Esophagus muscularis mucosa (tissue), 4 donors: Measurements from ENCODE around the gene ZNF324B. TPM values are rescaled to one million over a fixed set of nuclear protein-coding genes. Genes with fewer than 3 reads are reported as not detected.
"Not testable (repeated sequence)": the region's sequence is repeated elsewhere in the genome, so short reads cannot be mapped to it uniquely, and the experiment has no call there.

Experiments used
- DNase-seq: peaks from one replicate; pipeline ENCODE4 v3.0.0-alpha.2; 2017; ENCODE audit errors: extremely low spot score
- H3K27ac ChIP-seq, 4 donors: fragments of 200-600 bp; sonication (generic); replicated peaks in 1 of 4; 1 replicate in 3 of 4; 2 replicates in 1 of 4; pipeline ENCODE4 v1.5.1; 2016 to 2019; ENCODE audit warnings: mild to moderate bottlenecking in 1 of 4
- H3K27me3 ChIP-seq, 4 donors: fragments of 200-600 bp; sonication (generic); one replicate each; pipeline versions ENCODE4 v1.5.1 to v1.6.0; 2016 to 2019
- H3K36me3 ChIP-seq, 4 donors: fragments of 200-600 bp; sonication (generic); one replicate each; pipeline ENCODE4 v1.5.1; 2016 to 2019
- H3K4me1 ChIP-seq, 4 donors: fragments of 200-600 bp; sonication (generic); one replicate each; pipeline ENCODE4 v1.5.1; 2016 to 2019
- H3K4me3 ChIP-seq, 4 donors: fragments of 200-600 bp; sonication (generic); 1 replicate in 2 of 4; 2 replicates in 2 of 4; pipeline ENCODE4 v1.5.1; 2016 to 2019; ENCODE audit warnings: mild to moderate bottlenecking in 4 of 4, moderate library complexity in 1 of 4
- H3K9me3 ChIP-seq, 4 donors: fragments of 200-600 bp; sonication (generic); 1 replicate in 3 of 4; 2 replicates in 1 of 4; pipeline ENCODE4 v1.5.1; 2016 to 2019
- EP300 ChIP-seq: sonication (generic); formaldehyde crosslinking; IDR thresholded peaks from one replicate; pipeline ENCODE4 v1.6.1; 2017; ENCODE audit warnings: antibody characterized with exemption
- POLR2A ChIP-seq: fragments of 450-650 bp; IDR thresholded peaks from one replicate; pipeline ENCODE4 v1.6.1; 2017; ENCODE audit warnings: antibody characterized with exemption, moderate library complexity, mild to moderate bottlenecking, low read depth
- POLR2AphosphoS5 ChIP-seq, 2 donors: sonication (generic); formaldehyde crosslinking; IDR thresholded peaks; one replicate each; pipeline ENCODE4 v1.6.1; 2017; ENCODE audit warnings: antibody characterized with exemption in 2 of 2
- WGBS: methylation state at CpG from one replicate; pipeline ENCODE4 v1.1.5; 2018; 5-methylcytosine and 5-hydroxymethylcytosine counted together
- intact Hi-C: fragments of 100-400 bp; cut with DNase I; formaldehyde crosslinking; loops from one replicate; pipeline ENCODE4 v1.15.1; 2023
- total RNA-seq, 4 donors: library from RNA; depleted of rRNA; stranded (reverse); fragments of >200 nt; gene quantifications; one replicate each; pipeline versions ENCODE4 v1.1.0 to v1.2.1, GENCODE V29; 2016
- TF ChIP-seq, protein P1 (sequence below), 3 experiments: fragments of 200-600 bp in 2 of 3; fragments of 450-650 bp in 1 of 3; sonication (generic) in 2 of 3; IDR thresholded peaks; one replicate each; pipeline ENCODE4 v1.5.1; 2017 to 2019; ENCODE audit warnings: antibody characterized with exemption in 3 of 3, mild to moderate bottlenecking in 2 of 3, moderate library complexity in 1 of 3

The ZNF324B gene
- total RNA-seq, 4 donors from 2014 or later: 7.1 to 9.7 (median 8.3) TPM

DNA sequence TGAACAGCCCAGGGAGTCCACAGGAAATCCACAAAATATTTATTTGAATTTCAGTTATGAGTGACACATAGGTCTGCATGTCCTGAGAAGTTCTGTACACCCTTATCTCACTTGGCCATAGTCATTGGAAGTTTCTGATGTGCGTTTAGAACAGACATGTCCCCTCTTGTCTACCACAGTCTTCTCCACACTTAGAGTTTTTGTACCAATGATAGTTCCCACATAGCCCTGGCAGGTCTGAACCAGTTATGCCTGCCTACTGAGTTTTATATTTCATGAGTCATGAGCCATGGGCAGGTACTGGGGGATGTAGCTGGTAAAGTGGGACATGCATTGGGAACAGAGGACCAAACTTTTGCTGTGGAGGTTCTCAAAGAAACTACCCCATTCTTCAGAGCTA, 22.8 kb upstream of the ZNF324B start:
- no peaks in the 10 kb centered on the region for H3K27me3 ChIP-seq
- no peak overlapping the region for H3K27ac ChIP-seq
- intact Hi-C loops: no loop called here
- H3K4me1 ChIP-seq: no peaks in the 10 kb centered on the region
- H3K4me3 ChIP-seq: no peak overlapping the region
- H3K36me3 ChIP-seq: peaks cover 2 to 32% (median 18%) of the 10 kb centered on the region in 4 donors
- 94% methylated on average over 1 of the region's 1 CpG for WGBS
- peaks cover 35 to 87% (median 80%) of the 10 kb centered on the region in 4 donors for H3K9me3 ChIP-seq
- TF ChIP-seq POLR2A: no peak
- DNase-seq: no peak

GRCh38 chr19:58429745-58430144, 21.7 kb upstream of the ZNF324B start:
- no peak for TF ChIP-seq EP300
- TF ChIP-seq, protein P1, sequence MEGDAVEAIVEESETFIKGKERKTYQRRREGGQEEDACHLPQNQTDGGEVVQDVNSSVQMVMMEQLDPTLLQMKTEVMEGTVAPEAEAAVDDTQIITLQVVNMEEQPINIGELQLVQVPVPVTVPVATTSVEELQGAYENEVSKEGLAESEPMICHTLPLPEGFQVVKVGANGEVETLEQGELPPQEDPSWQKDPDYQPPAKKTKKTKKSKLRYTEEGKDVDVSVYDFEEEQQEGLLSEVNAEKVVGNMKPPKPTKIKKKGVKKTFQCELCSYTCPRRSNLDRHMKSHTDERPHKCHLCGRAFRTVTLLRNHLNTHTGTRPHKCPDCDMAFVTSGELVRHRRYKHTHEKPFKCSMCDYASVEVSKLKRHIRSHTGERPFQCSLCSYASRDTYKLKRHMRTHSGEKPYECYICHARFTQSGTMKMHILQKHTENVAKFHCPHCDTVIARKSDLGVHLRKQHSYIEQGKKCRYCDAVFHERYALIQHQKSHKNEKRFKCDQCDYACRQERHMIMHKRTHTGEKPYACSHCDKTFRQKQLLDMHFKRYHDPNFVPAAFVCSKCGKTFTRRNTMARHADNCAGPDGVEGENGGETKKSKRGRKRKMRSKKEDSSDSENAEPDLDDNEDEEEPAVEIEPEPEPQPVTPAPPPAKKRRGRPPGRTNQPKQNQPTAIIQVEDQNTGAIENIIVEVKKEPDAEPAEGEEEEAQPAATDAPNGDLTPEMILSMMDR (IDR thresholded peaks at IDR 0.05): no peak
- no peak for TF ChIP-seq POLR2AphosphoS5 (IDR thresholded peaks at IDR 0.05)
- TF ChIP-seq POLR2A: no peak
- Histone ChIP-seq H3K36me3 (peaks cover 14 to 43% (median 29%) of the 10 kb centered on the region in 4 donors), H3K27me3 (no peaks in the 10 kb centered on the region), H3K9me3 (peaks cover 43 to 97% (median 91%) of the 10 kb centered on the region in 4 donors), H3K4me1 (no peaks in the 10 kb centered on the region), H3K4me3 (no peak overlapping the region), H3K27ac (no peak overlapping the region)
- no peak for DNase-seq
- intact Hi-C loops: no loop called here

DNA sequence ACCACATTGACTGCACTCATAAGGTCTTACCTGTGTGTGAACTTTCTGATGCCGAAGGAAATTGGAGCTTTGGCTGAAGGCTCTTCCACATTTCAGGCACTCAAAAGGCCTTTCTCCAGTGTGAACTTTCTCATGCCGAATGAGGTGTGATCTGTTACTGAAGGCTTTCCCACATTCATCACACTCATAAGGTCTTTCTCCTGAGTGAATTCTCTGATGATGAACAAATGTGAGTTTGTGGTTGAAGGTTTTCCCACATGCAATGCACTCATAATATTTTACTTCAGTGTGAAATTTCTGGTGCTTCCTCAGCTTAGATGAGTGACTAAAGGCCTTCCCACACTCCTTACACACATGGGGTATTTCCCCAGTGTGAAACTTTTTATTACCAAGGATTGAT, 17.2 kb upstream of the ZNF324B start:
- H3K36me3 ChIP-seq: peaks cover 39 to 77% (median 62%) of the 10 kb centered on the region in 4 donors
- intact Hi-C loops: no loop called here
- WGBS: 97% methylated on average over 2 of the region's 2 CpGs
- no peak for DNase-seq
- H3K27me3 ChIP-seq: no peaks in the 10 kb centered on the region
- no peak overlapping the region for H3K4me3 ChIP-seq
- peaks cover 3 to 7% (median 5%) of the 10 kb centered on the region in 4 donors for H3K4me1 ChIP-seq
- H3K9me3 ChIP-seq: peaks cover 46 to 100% (median 99%) of the 10 kb centered on the region in 4 donors
- TF ChIP-seq, protein P1 (IDR thresholded peaks at IDR 0.05): no peak
- TF ChIP-seq POLR2A (no peak), POLR2AphosphoS5 (IDR thresholded peaks at IDR 0.05) (no peak), EP300 (no peak)
- no peak overlapping the region for H3K27ac ChIP-seq

- H3K4me1 ChIP-seq: peaks cover 16 to 24% (median 18%) of the 10 kb centered on the region in 4 donors
- 7% methylated on average over 38 of the region's 59 CpGs for WGBS
- peaks cover 1 to 51% (median 48%) of the 10 kb centered on the region in 4 donors for H3K9me3 ChIP-seq
- intact Hi-C loops: loop anchor here (5.0 kb wide), 1 partner anchor 38 kb away; no protein-coding TSS in a partner anchor
- TF ChIP-seq EP300 (no peak), POLR2AphosphoS5 (IDR thresholded peaks at IDR 0.05) (peak; percentile 90 to 95), POLR2A (no peak)
- TF ChIP-seq, protein P1 (IDR thresholded peaks at IDR 0.05): no peak
- H3K27me3 ChIP-seq: no peaks in the 10 kb centered on the region
- DNase-seq: peak; percentile 99
- H3K36me3 ChIP-seq: peaks cover 24 to 35% (median 31%) of the 10 kb centered on the region in 4 donors
- peak within 1 kb of the TSS; percentile 81 to 85 (median 83) for H3K27ac ChIP-seq
- peak within 1 kb of the TSS; percentile 72 to 81 (median 74) for H3K4me3 ChIP-seq
These were observed 11.6 kb upstream of the ZNF324B start, which contains the start of gene ZNF132 for GRCh38 chr19:58439576-58440554. Gene ZNF132 (minus strand): TSS chr19:58440153. CDS start chr19:58439821, 332 bp downstream.

GRCh38 chr19:58440556-58440955, 10.9 kb upstream of the ZNF324B start:
- Histone ChIP-seq H3K4me3 (peak overlapping the region; percentile 72 to 81 (median 74)), H3K27ac (peak overlapping the region; percentile 81 to 85 (median 83)), H3K36me3 (peaks cover 17 to 28% (median 24%) of the 10 kb centered on the region in 4 donors), H3K4me1 (peaks cover 16 to 24% (median 18%) of the 10 kb centered on the region in 4 donors), H3K27me3 (no peaks in the 10 kb centered on the region), H3K9me3 (peaks cover 0 to 44% (median 42%) of the 10 kb centered on the region in 4 donors)
- intact Hi-C loops: no loop called here
- WGBS: 20% methylated on average over 20 of the region's 31 CpGs
- DNase-seq: no peak
- no peak for TF ChIP-seq EP300

GRCh38 chr19:58442986-58443385, 8.4 kb upstream of the ZNF324B start:
- Histone ChIP-seq H3K27me3 (peaks cover 0 to 20% (median 0%) of the 10 kb centered on the region in 4 donors), H3K9me3 (peaks cover 0 to 20% (median 18%) of the 10 kb centered on the region in 4 donors), H3K4me1 (peaks cover 16 to 24% (median 18%) of the 10 kb centered on the region in 4 donors)
- H3K27ac ChIP-seq, intact Hi-C loops, DNase-seq, H3K4me3 ChIP-seq, H3K36me3 ChIP-seq: not testable (repeated sequence)
- 95% methylated on average over 6 of the region's 7 CpGs for WGBS

- intact Hi-C loops, H3K36me3 ChIP-seq, DNase-seq, H3K27ac ChIP-seq, H3K4me3 ChIP-seq, H3K9me3 ChIP-seq: not testable (repeated sequence)
- 72% methylated on average over 3 of the region's 3 CpGs for WGBS
- H3K4me1 ChIP-seq: peaks cover 8 to 22% (median 18%) of the 10 kb centered on the region in 4 donors
- peaks cover 0 to 37% (median 0%) of the 10 kb centered on the region in 4 donors for H3K27me3 ChIP-seq
These were observed 2.6 kb upstream of the ZNF324B start for GRCh38 chr19:58448860-58449259.

DNA sequence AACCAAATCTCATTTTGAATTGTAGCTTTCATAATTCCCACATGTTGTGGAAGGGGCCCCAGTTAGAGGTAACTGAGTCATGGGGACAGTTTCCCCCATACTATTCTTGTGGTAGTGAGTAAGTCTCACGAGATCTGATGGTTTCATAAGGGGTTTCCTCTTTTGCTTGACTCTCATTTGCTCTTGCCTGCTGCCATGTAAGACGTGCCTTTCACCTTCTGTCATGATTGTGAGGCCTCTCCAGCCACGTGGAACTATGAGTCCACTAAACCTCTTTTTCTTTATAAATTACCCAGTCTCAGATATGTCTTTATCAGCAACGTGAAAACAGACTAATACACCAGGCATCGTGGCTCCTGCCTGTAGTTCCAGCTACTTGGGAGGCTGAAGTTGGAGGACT, 1.4 kb upstream of the ZNF324B start:
- H3K4me1 ChIP-seq: peaks cover 8 to 22% (median 18%) of the 10 kb centered on the region in 4 donors
- H3K27ac ChIP-seq, DNase-seq, H3K4me3 ChIP-seq, H3K9me3 ChIP-seq, intact Hi-C loops: not testable (repeated sequence)
- peaks cover 0 to 37% (median 0%) of the 10 kb centered on the region in 4 donors for H3K27me3 ChIP-seq
- peaks cover 0 to 17% (median 12%) of the 10 kb centered on the region in 4 donors for H3K36me3 ChIP-seq
- 62% methylated on average over 5 of the region's 5 CpGs for WGBS
